ENCODE measurements around the gene CCR3. TPM values are rescaled to one million over a fixed set of nuclear protein-coding genes. Genes with fewer than 3 reads are reported as not detected.
A peak's percentile ranks its signal among the peaks of the same experiment; 100 is the strongest.

The CCR3 gene
- total RNA-seq, 1 donor from 2014 or later = not detected

- no peak for TF ChIP-seq CTCF (conservative IDR thresholded peaks at IDR 0.05)
- Mint-ChIP-seq H3K36me3 (ENCODE audit: low read depth) (no peaks in the 10 kb centered on the region), H3K27ac (ENCODE audit: unreplicated experiment) (no peak overlapping the region), H3K4me3 (no peak overlapping the region), H3K27me3 (ENCODE audit: low read depth) (peaks cover 7% of the 10 kb centered on the region), H3K9me3 (peaks cover 4% of the 10 kb centered on the region), H3K4me1 (peaks cover 2% of the 10 kb centered on the region)
- DNase-seq (ENCODE audit: low read depth, low spot score) = no peak
Observed at GRCh38 chr3:46213201-46213600, 29.1 kb upstream of the CCR3 start.

- peaks cover 7% of the 10 kb centered on the region for H3K27me3 Mint-ChIP-seq (ENCODE audit: low read depth)
- TF ChIP-seq CTCF (conservative IDR thresholded peaks at IDR 0.05) = peak; percentile 34
- no peak overlapping the region for H3K4me3 Mint-ChIP-seq
- no peak for DNase-seq (ENCODE audit: low read depth, low spot score)
- H3K27ac Mint-ChIP-seq (ENCODE audit: unreplicated experiment) = no peak overlapping the region
- H3K4me1 Mint-ChIP-seq = no peaks in the 10 kb centered on the region
- no peaks in the 10 kb centered on the region for H3K36me3 Mint-ChIP-seq (ENCODE audit: low read depth)
- peaks cover 11% of the 10 kb centered on the region for H3K9me3 Mint-ChIP-seq
Observed at GRCh38 chr3:46214751-46215352, 27.4 kb upstream of the CCR3 start.

- Mint-ChIP-seq H3K36me3 (ENCODE audit: low read depth) (no peaks in the 10 kb centered on the region), H3K9me3 (peaks cover 13% of the 10 kb centered on the region), H3K27ac (ENCODE audit: unreplicated experiment) (no peak overlapping the region), H3K4me1 (no peaks in the 10 kb centered on the region), H3K27me3 (ENCODE audit: low read depth) (peaks cover 7% of the 10 kb centered on the region), H3K4me3 (no peak overlapping the region)
- TF ChIP-seq CTCF (conservative IDR thresholded peaks at IDR 0.05) = no peak
- no peak for DNase-seq (ENCODE audit: low read depth, low spot score)
Observed at GRCh38 chr3:46215810-46216414, 26.3 kb upstream of the CCR3 start.

GRCh38 chr3:46218196-46218709, 24.0 kb upstream of the CCR3 start:
- no peak for DNase-seq (ENCODE audit: low read depth, low spot score)
- Mint-ChIP-seq H3K9me3 (peaks cover 13% of the 10 kb centered on the region), H3K36me3 (ENCODE audit: low read depth) (no peaks in the 10 kb centered on the region), H3K4me1 (no peaks in the 10 kb centered on the region), H3K4me3 (no peak overlapping the region), H3K27me3 (ENCODE audit: low read depth) (peaks cover 7% of the 10 kb centered on the region), H3K27ac (ENCODE audit: unreplicated experiment) (no peak overlapping the region)
- no peak for TF ChIP-seq CTCF (conservative IDR thresholded peaks at IDR 0.05)

GRCh38 chr3:46221391-46221790, 20.9 kb upstream of the CCR3 start:
- peaks cover 25% of the 10 kb centered on the region for H3K27me3 Mint-ChIP-seq (ENCODE audit: low read depth)
- no peak overlapping the region for H3K4me3 Mint-ChIP-seq
- H3K27ac Mint-ChIP-seq (ENCODE audit: unreplicated experiment) = no peak overlapping the region
- no peaks in the 10 kb centered on the region for H3K36me3 Mint-ChIP-seq (ENCODE audit: low read depth)
- no peaks in the 10 kb centered on the region for H3K4me1 Mint-ChIP-seq
- no peak for TF ChIP-seq CTCF (conservative IDR thresholded peaks at IDR 0.05)
- peaks cover 15% of the 10 kb centered on the region for H3K9me3 Mint-ChIP-seq
- no peak for DNase-seq (ENCODE audit: low read depth, low spot score)
